Type B pancreatic cell (in vitro differentiated cells): ENCODE results near the gene CRTC1. TPM values are rescaled to one million over a fixed set of nuclear protein-coding genes. Genes with fewer than 3 reads are reported as not detected.
"Not testable (repeated sequence)": the region's sequence is repeated elsewhere in the genome, so short reads cannot be mapped to it uniquely, and the experiment has no call there.

ENCODE experiments used
- DNase-seq: peaks from one replicate; pipeline ENCODE4 v3.0.0; 2021; ENCODE audit warnings: mixed read lengths; ENCODE audit not compliant: unreplicated experiment; ENCODE audit errors: extremely low spot score
- H3K27ac Mint-ChIP-seq: 2 replicates; pipeline ENCODE4 v1.8.0; 2021; ENCODE audit warnings: mild to moderate bottlenecking, mixed read lengths
- H3K27me3 Mint-ChIP-seq: 2 replicates; pipeline ENCODE4 v1.8.0; 2021; ENCODE audit warnings: mixed read lengths
- H3K36me3 Mint-ChIP-seq: 2 replicates; pipeline ENCODE4 v1.8.0; 2021; ENCODE audit warnings: mixed read lengths
- H3K4me1 Mint-ChIP-seq: one replicate; pipeline ENCODE4 v1.8.0; 2021; ENCODE audit warnings: mixed read lengths; ENCODE audit not compliant: unreplicated experiment
- H3K4me3 Mint-ChIP-seq: 2 replicates; pipeline ENCODE4 v1.8.0; 2021; ENCODE audit warnings: mild to moderate bottlenecking, mixed read lengths
- H3K9me3 Mint-ChIP-seq: 2 replicates; pipeline ENCODE4 v1.8.0; 2021; ENCODE audit warnings: mixed read lengths
- CTCF ChIP-seq: fragments of 200-600 bp; sonication (generic); conservative IDR thresholded peaks from 2 replicates; pipeline ENCODE4 v1.5.0; 2021; ENCODE audit warnings: antibody characterized with exemption, mild to moderate bottlenecking
- total RNA-seq: library from RNA; stranded (reverse); gene quantifications from 2 replicates; pipeline ENCODE4 v1.2.1, GENCODE V29; 2021; ENCODE audit warnings: low replicate concordance

CRTC1 gene
- total RNA-seq, 1 donor from 2014 or later, result 20.2 TPM

GRCh38 chr19:18723871-18724377 is 40.4 kb downstream of the CRTC1 start:
- Mint-ChIP-seq H3K27me3 (no peaks in the 10 kb centered on the region), H3K4me1 (peaks cover 4% of the 10 kb centered on the region), H3K36me3 (peaks cover 5% of the 10 kb centered on the region), H3K27ac (no peak overlapping the region), H3K4me3 (no peak overlapping the region), H3K9me3 (no peaks in the 10 kb centered on the region)
- DNase-seq, result no peak
- TF ChIP-seq CTCF, result no peak

DNA sequence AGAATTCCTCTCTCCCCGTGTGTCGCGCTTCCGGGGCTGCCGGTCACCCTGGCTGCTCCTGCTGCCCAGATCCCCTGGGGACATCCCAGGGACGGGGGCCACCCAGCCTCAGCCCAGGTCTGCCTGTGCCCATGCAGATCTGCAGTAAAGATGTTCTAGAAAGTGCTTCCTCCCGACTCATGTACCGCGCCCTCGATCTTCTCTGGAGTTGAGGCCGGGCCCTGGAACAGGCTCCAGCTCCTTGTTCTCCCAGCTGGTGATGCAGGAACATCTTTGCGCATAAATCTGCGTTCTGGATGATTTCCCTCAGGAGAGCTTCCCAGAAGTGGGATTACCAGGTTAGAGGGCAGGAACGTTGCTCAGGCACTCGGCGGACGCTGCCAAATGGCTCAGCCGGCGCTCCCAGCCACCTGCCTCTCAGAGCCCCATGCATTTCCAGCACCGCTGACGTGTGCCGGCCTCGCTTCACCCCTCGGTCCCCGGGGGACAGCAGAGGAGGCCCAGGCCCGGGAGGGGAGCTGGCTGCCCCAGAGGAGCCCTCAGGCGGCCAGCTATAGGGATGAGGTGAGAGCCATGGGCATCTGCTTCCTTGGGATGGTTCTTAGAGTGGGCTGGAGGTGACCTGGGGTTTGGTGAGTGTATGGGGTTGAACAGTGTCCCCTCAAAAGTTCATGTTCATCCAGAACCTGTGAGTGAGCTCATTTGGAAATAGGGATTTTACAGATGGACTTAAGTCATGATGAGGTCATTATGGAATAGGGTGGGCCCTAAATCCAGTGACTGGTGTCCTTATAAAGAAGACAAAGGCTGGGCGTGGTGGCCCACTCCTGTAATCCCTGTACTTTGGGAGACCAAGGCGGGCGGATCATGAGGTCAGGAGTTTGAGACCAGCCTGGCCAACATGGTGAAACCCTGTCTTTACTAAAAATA is 42.6 kb downstream of the CRTC1 start:
- H3K27ac Mint-ChIP-seq, result no peak overlapping the region
- H3K36me3 Mint-ChIP-seq, result peaks cover 5% of the 10 kb centered on the region
- H3K9me3 Mint-ChIP-seq, result no peaks in the 10 kb centered on the region
- H3K27me3 Mint-ChIP-seq, result no peaks in the 10 kb centered on the region
- DNase-seq, result no peak
- no peak for TF ChIP-seq CTCF
- no peak overlapping the region for H3K4me3 Mint-ChIP-seq
- H3K4me1 Mint-ChIP-seq, result peaks cover 2% of the 10 kb centered on the region

GRCh38 chr19:18726846-18727245 is 43.4 kb downstream of the CRTC1 start:
- peaks cover 5% of the 10 kb centered on the region for H3K36me3 Mint-ChIP-seq
- H3K27ac Mint-ChIP-seq, result no peak overlapping the region
- TF ChIP-seq CTCF, result no peak
- H3K27me3 Mint-ChIP-seq, result no peaks in the 10 kb centered on the region
- no peaks in the 10 kb centered on the region for H3K9me3 Mint-ChIP-seq
- H3K4me3 Mint-ChIP-seq, result no peak overlapping the region
- H3K4me1 Mint-ChIP-seq, result peaks cover 7% of the 10 kb centered on the region
- DNase-seq, result no peak

DNA sequence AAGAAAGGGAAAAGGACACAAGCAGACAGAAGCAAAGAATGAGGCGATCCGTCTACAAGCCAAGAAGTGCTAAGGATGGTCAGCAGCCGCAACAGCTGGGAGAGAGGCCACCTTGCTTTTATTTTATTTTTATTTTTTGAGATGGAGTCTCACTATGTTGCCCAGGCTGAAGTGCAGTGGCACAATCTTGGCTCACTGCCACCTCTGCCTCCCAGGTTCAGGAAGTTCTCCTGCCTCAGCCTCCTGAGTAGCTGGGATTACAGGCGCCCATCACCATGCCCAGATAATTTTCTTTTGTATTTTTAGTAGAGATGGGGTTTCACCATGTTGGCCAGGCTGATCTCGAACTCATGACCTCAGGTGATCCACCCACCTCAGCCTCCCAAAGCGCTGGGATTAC is 44.1 kb downstream of the CRTC1 start:
- H3K27me3 Mint-ChIP-seq, H3K36me3 Mint-ChIP-seq, DNase-seq, H3K9me3 Mint-ChIP-seq, H3K27ac Mint-ChIP-seq, H3K4me3 Mint-ChIP-seq, H3K4me1 Mint-ChIP-seq: not testable (repeated sequence)

GRCh38 chr19:18729933-18730530 is 46.6 kb downstream of the CRTC1 start:
- H3K36me3 Mint-ChIP-seq, result no peaks in the 10 kb centered on the region
- no peak overlapping the region for H3K27ac Mint-ChIP-seq
- no peaks in the 10 kb centered on the region for H3K9me3 Mint-ChIP-seq
- TF ChIP-seq CTCF, result no peak
- H3K27me3 Mint-ChIP-seq, result no peaks in the 10 kb centered on the region
- no peak overlapping the region for H3K4me3 Mint-ChIP-seq
- peaks cover 16% of the 10 kb centered on the region for H3K4me1 Mint-ChIP-seq
- DNase-seq, result no peak
